Erythroblast (primary cell): Measurements from ENCODE around the gene MAGI1.

ENCODE experiments used
- GATA1 ChIP-seq: IDR thresholded peaks from 2 replicates; pipeline ENCODE4 v1.6.1; 2011; ENCODE audit warnings: low read depth, mild to moderate bottlenecking, control low read depth, low read length, moderate library complexity
- POLR2A ChIP-seq: IDR thresholded peaks from 2 replicates; pipeline ENCODE4 v1.6.1; 2011; ENCODE audit warnings: mild to moderate bottlenecking, low read length

GRCh38 chr3:66041116-66041515, 2.4 kb upstream of the MAGI1 start:
- TF ChIP-seq POLR2A (no peak), GATA1 (no peak)
